T follicular helper cell (primary cell): Measurements from ENCODE around the gene GRAMD1A.
A peak's percentile ranks its signal among the peaks of the same experiment; 100 is the strongest.

Source experiments
- DNase-seq: peaks from one replicate; pipeline ENCODE4 v3.0.0-alpha.2; 2020; ENCODE audit warnings: low read depth

The GRAMD1A gene

DNA sequence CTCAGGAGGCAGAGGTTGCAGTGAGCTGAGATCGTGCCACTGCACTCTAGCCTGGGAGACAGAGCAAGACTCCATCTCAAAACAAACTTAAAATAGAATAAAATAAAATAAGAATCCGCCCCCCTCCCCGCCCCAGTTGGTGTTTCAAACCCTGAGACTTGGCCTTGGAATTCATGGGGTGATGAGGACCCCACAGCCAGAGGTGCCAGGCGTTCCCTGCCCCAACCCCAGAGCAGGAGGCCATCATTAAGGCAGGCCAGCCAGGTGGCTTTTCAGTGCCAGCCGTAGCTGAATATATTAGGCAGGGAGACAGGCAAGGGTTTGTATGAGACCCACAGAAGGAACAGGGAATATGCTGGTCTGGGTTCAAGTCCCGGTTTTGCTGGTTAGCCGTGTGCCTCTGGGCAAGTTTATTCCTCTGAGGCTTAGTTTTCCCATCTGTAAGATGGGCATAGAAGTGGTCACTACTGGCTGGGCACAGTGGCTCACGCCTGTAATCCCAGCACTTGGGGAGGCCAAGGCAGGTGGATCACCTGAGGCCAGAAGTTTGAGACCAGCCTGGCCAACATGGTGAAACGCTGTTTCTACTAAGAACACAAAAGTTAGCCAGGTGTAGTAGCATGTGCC, 53.7 kb downstream of the GRAMD1A start:
- DNase-seq: no peak

GRCh38 chr19:35054626-35055025, 54.5 kb downstream of the GRAMD1A start:
- DNase-seq: no peak

GRCh38 chr19:35055715-35056179, 55.6 kb downstream of the GRAMD1A start:
- no peak for DNase-seq

DNA sequence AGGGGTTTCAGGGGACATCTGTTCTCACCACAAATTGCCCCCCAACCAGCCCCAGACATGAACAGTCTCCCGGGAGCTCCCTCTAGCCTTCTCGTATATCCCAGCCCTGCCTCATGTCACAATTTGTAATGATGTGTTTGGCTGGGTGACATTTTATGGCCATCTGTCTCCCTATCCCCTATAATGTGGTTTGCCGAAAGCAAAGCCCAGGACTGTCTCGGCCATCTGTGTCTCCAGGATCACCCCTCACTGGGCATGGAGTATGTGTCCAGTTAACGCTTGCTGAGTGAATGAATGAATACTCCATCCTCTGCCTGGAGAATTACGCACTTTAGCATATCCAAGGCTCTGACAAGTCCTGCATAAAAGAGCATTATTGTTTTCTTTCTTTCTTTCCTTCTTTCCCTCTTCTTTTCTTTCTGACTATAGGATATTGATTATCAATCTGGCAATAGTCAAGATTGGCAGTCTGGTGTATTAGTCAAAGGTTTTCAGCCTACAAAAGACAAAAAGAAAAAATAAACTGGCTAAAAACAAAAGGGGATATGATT, 56.5 kb downstream of the GRAMD1A start:
- DNase-seq: no peak

GRCh38 chr19:35058370-35058769, 58.2 kb downstream of the GRAMD1A start:
- no peak for DNase-seq

GRCh38 chr19:35059006-35059798, 59.1 kb downstream of the GRAMD1A start:
- DNase-seq: no peak

- DNase-seq: no peak
Observed at GRCh38 chr19:35059799-35060091, 59.6 kb downstream of the GRAMD1A start.

GRCh38 chr19:35060160-35060855, 60.2 kb downstream of the GRAMD1A start:
- no peak for DNase-seq

- no peak for DNase-seq
Observed at GRCh38 chr19:35061583-35062373, 61.7 kb downstream of the GRAMD1A start.

DNA sequence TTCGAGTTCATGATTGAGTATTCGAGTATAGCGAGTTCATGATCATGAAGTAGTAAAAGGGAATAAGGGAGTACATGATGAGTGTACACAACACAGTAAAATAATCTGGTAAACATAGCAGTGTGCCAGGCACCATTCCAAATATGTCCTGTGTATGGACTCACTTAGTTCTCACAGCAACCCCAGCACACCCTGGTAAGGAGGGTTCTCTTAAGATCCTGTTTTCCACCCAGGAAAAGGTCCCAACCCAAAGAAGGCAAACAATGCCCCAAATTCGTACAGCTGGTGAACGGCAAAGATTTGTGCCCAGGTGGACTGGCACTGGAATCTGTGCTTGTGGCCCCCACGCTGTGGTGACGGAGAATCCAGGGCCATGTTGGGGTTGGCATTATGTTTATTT, 62.8 kb downstream of the GRAMD1A start:
- DNase-seq: no peak

GRCh38 chr19:35063940-35064818, 64.1 kb downstream of the GRAMD1A start:
- DNase-seq: no peak

DNA sequence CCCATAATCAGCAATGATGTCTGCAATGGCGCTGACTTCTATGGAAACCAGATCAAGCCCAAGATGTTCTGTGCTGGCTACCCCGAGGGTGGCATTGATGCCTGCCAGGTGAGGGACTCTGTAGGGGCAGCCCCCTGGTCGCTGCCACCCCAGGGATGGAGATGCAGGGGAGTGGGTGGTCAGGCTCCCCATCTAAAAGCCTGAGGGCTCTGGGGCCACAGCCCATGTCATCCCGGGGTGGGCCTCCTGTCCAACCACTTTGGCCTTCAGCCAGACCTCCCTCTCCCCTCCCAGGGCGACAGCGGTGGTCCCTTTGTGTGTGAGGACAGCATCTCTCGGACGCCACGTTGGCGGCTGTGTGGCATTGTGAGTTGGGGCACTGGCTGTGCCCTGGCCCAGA, 65.5 kb downstream of the GRAMD1A start:
- DNase-seq: no peak

DNA sequence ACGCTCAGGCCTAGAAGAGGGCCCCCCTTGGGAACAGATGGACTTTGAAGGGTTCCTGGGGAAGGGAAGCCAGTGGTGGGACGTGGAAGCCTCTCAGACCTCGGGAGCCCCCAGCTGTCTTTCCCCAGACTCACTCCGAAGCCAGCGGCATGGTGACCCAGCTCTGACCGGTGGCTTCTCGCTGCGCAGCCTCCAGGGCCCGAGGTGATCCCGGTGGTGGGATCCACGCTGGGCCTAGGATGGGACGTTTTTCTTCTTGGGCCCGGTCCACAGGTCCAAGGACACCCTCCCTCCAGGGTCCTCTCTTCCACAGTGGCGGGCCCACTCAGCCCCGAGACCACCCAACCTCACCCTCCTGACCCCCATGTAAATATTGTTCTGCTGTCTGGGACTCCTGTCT, 66.0 kb downstream of the GRAMD1A start:
- no peak for DNase-seq

GRCh38 chr19:35066691-35067563, 66.8 kb downstream of the GRAMD1A start:
- DNase-seq: peak; percentile 79

GRCh38 chr19:35068941-35069634, 69.0 kb downstream of the GRAMD1A start:
- DNase-seq: no peak

DNA sequence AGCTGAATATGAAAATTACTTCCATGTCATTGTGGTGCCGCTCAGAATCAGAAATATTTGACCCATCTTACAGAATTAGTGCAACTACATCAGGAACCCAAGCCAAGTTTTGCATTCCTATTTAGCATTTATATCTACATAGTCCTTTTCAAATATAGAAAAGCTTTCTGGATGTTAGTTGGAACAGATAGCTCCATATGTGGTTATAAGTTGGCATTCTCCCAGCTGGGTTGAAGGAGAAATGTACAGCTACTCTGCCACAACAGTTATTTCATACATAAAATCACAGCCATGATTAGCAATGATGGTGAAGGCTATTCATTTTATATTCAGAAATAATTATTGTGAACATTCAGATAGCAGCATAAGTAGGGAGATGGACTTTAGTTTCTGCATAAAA, 69.6 kb downstream of the GRAMD1A start:
- DNase-seq: no peak

DNA sequence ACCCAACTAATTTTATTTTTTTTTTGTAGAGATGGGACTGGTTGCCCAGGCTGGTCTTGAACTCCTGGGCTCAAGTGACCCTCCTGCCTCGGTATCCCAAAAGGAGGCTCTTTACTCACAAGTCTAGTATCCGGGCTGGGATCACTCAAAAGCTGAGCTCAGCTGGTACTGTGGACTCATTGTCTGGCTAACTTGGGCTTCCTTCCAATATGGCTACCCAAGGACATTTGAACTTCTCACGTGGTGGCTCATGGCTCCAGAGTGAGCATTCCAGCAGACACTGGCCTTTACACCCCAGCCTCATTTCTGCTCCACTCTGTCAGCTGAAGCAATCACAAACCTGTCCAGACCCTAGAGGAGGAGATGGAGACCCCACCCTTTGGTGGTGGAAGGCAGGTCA, 70.3 kb downstream of the GRAMD1A start:
- DNase-seq: no peak

- no peak for DNase-seq
Observed at GRCh38 chr19:35073516-35073915, 73.4 kb downstream of the GRAMD1A start.

DNA sequence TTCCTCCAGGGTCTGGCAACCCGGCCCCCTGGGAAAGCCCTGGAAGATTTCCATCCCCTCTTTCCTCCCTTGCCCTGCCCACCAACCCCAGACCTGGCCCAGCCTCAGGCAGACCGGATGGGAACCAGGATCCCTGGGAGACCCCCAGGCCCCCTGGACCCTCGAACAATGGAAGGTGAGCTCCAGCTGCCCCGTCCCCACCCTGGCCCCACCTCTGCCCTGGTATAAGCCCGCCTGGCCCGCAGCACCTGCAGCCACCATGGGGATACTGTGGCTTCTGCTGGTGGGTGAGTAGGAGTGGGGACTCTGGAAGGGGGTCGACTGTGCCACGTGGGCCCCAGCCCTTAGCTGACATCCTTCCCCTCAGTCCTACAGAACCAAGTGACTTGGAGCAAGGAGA, 73.8 kb downstream of the GRAMD1A start:
- no peak for DNase-seq
